HG02588 (cell line): ENCODE results near the gene SYVN1.

Experiments used
- ATAC-seq: cut with Tn5 transposase; IDR thresholded peaks from one replicate; pipeline ENCODE4 v1.9.1; 2021; ENCODE audit warnings: mild to moderate bottlenecking, moderate library complexity; ENCODE audit not compliant: unreplicated experiment

SYVN1 gene

DNA sequence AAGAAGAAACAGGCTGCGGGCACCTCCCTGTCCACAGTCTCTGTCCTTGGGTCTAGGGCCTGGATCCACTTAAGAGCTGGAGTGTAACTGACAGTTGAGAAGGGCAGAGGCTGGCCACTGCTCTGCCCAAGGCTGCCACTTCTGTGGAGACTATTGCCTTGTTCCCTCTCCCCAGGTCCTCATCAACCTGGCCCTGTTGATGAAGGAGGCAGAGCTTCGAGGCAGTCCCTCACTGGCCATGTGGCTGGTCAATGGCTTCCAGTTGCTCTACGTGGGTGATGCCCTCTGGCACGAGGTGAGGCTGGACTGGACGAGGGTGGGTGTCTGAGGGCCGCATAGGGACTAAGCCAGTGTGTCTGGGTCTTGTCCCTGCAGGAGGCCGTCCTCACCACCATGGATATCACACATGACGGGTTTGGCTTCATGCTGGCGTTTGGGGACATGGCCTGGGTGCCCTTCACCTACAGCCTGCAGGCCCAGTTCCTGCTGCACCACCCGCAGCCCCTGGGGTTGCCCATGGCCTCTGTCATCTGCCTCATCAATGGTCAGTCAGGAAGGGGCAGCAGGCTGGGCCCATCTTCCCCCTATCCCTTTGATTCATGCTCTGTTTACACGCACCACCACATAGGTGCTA is 19.7 kb downstream of the SYVN1 start:
- ATAC-seq, result no peak

DNA sequence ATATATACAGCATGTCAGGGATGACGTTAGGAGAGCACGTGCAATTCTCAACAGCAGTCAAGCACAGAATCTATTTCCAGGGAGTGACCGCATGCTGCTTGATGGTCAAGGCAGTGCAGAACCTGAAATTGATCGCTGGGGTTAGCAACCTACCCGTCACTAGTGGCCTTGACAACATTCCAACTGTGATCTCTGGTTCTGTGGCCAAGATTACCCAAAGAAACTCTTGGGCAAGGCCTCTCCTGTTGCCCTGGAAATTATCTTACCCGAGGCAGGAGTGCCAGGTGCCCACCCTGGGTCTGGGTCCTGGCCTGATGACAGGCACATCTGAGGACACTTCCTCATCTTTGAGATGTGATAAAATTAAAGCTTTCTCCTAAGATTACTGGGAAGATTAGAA is 20.5 kb downstream of the SYVN1 start:
- no peak for ATAC-seq

DNA sequence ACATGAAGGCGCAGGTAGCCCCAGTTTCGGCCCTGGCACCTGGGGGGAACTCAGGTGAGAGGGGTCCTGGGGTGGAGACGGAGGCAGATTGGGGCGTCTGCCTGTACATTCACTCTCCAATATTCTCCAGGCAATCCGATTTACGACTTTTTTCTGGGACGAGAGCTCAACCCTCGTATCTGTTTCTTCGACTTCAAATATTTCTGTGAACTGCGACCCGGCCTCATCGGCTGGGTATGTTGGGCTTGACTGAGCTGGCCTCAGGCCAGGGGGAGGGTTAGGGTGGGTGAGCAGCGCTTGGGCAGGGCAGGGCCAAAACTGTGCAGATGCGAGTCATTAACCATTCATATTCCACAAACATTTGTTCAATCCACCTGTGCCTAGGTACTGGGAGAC is 21.0 kb downstream of the SYVN1 start:
- ATAC-seq, result no peak

DNA sequence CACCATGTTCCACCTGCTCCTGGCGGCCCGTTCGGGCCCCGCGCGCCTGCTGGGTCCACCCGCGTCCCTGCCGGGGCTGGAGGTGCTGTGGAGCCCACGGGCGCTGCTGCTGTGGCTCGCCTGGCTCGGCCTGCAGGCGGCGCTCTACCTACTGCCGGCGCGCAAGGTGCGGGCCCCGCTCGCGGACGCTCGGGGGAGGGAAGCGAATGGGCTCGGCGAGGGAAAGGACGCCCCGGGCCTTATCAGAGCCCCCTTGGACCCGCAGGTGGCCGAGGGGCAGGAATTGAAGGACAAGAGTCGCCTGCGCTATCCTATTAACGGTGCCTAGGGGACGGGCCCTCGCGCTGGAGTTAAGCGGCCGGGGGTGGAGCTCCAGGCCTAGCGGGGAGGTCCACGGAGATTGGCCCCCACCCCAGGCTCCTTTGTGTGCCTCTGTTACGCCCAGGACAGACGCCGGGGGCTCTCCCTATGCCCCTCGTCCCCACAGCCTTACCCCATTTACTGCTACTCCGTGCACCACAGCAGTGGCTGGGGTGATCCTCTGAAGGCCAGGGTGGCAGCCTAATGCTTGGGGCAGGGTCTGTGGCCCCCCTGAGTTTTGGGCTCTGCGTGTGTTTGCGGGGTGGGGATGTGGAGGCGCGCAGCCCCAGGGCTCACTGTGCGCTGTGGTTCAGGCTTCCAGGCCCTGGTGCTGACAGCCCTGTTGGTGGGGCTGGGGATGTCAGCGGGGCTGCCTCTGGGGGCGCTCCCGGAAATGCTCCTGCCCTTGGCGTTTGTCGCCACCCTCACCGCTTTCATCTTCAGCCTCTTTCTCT is 21.6 kb downstream of the SYVN1 start:
- ATAC-seq, result no peak

DNA sequence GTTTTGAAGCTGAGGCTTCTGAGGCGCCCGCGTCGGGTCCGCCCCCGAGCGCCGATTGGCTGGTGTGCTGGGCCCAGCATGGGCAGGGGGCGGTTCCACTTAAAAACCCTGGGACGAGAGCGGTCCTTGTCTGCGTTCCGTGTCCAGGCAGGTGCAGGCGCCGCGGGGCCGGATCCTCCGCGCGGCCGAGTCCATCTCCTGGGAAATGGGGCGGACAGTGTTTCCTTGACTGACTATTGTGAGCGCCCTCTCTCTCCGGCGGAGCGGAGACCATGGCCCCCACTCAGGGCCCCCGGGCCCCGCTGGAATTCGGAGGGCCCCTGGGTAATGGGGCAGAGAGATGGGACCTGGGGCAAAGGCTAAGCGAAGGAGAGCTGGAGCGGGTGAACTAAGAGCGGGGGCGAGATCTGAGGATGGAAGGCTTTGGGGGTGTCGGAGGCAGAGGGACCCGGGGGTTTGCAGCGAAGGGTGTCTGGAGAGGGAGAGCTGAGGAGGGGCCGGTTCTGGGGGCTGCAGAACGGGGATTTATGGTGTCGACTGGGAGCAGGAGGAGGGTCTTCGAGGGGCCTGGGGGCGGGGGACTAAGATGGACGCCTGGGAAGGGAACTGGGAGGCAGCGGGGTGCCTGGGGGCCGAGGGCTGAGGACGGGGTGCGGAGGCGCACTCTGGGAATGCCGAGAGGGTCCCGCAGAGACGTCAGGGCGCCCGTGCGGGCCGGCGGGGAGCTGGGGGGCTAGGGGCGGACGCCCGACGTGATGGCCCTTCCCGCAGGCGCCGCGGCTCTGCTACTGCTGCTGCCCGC is 22.4 kb downstream of the SYVN1 start, which contains the start of gene TM7SF2:
TM7SF2 (plus strand) TSS at position 129 of the 802 bp plus-strand sequence; CDS start at position 273, 144 bp downstream.
- peak; percentile 50 for ATAC-seq

DNA sequence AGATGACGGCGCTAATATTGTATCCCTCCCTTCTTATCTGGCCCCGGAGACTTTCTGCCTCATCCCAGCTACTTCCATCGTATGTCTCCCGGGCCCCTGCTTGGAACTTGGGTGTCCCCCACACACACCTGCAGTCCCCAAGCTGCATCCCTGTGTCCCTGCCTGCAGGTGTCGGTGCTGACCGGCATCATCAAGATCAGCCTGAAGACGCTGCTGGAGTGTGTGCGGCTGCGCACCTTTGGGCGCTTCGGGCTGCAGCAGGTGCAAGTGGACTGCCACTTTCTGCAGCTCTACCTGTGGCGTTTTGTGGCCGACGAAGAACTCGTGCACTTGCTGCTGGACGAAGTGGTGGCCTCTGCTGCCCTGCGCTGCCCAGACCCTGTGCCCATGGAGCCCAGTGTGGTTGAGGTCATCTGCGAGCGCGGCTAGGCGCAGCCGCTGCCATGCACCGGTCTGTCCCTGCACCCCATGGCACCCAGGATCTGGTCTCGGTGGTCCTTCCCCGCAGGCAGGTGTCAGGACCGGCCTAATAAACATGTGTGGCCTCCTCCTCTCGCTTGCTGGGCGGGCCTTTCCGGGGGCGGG is 23.1 kb downstream of the SYVN1 start:
- ATAC-seq, result no peak

DNA sequence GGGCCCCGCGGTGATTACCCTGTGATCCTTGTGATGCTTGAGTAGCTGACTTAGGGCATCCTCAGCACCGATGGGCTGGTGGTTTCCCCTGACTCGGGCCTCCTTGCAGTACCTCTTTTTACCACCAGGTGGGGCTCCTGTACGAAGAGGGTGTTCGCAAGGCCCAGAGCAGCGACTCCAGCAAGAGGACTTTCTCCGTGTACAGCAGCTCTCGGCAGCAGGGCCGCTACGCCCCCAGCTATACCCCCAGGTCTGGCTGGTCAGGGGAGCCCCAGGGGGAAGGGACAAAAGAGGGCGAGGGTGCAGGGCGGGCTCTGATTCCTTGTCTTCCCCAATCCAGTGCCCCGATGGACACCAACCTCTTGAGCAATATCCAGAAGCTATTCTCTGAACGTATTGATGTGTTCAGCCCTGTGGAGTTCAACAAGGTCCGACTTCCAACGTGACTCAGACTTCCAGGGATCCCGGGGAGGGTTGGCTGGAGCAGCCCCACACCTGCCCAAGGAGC is 23.9 kb downstream of the SYVN1 start:
- no peak for ATAC-seq

DNA sequence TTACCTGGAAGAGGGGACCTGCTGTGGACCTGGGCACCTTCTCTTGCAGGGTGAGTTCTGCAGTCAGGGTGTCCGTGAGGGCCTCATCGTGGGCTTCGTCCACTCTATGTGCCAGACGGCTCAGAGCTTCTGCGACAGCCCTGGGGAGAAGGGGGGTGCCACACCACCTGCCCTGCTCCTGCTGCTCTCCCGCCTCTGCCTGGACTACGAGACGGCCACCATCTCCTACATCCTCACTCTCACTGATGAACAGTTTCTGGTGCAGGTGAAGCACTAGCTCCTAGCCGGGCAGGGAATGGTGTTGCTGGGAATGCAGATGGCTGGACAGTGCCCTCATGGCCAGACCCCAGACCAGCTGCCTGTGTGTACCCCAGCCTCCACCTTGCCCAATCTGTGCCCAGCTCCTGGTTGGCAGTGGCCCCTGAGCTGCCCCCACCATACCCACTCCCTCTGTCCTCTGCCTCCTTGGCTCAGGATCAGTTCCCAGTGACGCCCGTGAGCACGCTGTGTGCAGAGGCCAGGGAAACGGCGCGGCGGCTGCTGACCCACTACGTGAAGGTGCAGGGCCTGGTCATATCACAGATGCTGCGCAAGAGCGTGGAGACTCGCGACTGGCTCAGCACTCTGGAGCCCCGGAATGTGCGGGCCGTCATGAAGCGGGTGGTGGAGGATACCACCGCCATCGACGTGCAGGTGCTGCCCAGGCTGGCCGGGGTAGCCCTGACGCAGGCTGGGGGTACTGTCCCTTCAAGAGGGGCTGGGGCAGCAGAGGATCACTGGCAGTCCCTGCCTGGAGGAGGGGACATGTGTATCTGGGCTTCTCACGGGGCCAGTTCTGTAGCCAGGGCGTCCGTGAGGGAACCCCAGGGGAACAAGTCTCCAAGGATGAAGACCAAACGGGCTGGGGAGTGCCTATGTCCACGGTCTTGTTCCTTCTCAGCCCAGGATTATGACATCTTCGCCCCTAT is 24.8 kb downstream of the SYVN1 start:
- ATAC-seq, result no peak

DNA sequence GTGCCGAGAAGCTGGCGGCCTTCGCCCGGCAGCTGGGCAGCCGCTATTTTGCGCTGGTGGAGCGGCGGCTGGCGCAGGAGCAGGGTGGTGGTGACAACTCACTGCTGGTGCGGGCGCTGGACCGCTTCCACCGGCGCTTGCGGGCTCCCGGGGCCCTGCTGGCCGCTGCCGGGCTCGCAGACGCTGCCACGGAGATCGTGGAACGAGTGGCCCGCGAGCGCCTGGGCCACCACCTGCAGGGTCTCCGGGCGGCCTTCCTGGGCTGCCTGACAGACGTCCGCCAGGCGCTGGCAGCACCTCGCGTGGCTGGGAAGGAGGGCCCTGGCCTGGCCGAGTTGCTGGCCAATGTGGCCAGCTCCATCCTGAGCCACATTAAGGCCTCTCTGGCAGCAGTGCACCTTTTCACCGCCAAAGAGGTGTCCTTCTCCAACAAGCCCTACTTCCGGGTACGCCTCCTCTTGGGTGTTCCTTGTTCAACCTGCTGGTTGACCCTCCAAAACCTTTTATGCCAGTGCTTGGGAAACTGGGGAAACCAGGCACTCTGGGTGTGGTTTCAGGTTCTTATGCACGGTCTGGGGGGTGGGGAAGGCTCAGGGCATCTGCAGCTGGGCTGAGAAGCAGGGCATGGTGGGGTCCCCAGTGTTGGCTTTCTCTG is 25.7 kb downstream of the SYVN1 start:
- ATAC-seq, result no peak

DNA sequence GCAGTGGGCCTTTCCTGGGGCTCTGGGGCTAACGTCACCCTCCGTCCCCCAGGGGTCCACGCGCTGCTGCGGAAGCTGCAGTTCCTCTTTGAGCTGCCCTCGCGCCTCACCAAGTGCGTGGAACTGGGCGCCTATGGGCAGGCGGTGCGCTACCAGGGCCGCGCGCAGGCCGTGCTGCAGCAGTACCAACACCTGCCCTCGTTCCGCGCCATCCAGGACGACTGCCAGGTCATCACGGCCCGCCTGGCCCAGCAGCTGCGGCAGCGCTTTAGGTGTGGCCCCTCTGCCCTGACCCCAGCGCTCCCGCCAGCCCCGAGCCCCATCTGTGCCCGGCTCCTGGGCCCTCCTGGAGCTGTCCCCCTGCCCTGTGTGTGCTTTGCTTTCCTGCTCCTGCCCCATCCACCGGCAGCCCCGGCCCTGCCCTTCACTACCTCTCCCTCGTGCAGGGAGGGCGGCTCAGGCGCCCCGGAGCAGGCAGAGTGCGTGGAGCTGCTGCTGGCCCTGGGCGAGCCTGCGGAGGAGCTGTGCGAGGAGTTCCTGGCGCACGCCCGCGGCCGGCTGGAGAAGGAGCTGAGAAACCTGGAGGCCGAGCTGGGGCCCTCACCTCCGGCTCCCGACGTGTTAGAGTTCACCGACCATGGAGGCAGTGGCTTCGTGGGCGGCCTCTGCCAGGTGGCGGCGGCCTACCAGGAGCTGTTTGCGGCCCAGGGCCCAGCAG is 26.4 kb downstream of the SYVN1 start:
- no peak for ATAC-seq

DNA sequence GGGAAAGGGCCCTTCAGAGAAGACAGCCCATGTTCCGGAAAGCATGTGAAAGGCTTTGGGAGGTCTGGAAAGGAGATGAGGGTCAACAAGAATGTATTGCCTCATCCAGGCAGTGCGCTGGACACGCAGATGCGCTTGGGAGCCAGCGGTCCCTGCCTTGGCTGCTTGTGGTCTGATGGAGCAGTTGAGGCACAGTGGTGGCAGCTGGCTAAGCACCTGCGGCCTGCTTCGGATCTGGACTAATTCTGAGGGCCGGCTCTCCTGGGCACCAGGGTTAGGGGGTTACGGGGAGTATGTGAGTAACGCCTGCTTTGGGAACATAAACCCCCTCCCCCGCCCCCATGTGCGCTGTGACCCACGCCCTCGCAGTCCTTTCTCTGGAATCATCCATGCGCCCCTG is 27.2 kb downstream of the SYVN1 start:
- no peak for ATAC-seq

DNA sequence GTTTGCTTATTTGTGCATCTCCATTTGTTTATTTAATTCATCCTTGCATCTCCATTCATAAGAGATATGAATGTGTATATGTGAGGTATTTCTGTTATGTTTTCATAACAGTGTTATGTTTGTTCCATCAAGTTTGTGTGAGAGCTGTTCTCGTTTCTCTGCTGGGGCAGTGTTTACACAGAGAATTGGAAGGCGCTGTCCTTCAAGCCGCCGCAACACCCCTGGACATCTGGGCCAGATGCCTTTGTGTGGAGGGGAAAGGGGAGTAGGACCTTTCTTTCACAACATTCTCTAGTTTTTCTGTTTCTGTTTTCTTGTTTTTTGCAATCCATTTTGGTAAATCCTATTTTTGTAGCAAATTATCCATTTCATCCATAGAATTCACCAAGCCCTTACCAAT is 29.7 kb downstream of the SYVN1 start:
- no peak for ATAC-seq

DNA sequence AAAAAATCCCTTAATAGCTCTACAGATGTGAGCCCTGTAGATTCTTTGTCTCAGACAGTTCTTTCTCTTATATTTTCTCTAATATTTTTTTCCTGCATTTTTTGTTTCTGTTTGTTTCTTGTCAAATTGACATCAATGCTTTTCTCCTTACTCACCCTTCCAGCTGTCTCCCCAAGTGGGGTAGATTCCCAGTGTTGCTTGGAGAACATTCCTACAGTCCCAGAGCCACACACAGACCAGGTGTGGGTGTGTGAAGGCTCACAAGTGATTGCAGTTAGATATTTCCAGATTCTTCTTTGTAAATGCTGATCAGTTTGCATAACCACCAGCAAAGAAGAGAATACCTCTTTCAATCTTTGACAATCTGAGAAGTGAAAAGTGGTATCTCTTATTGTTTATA is 30.8 kb downstream of the SYVN1 start:
- ATAC-seq, result no peak

DNA sequence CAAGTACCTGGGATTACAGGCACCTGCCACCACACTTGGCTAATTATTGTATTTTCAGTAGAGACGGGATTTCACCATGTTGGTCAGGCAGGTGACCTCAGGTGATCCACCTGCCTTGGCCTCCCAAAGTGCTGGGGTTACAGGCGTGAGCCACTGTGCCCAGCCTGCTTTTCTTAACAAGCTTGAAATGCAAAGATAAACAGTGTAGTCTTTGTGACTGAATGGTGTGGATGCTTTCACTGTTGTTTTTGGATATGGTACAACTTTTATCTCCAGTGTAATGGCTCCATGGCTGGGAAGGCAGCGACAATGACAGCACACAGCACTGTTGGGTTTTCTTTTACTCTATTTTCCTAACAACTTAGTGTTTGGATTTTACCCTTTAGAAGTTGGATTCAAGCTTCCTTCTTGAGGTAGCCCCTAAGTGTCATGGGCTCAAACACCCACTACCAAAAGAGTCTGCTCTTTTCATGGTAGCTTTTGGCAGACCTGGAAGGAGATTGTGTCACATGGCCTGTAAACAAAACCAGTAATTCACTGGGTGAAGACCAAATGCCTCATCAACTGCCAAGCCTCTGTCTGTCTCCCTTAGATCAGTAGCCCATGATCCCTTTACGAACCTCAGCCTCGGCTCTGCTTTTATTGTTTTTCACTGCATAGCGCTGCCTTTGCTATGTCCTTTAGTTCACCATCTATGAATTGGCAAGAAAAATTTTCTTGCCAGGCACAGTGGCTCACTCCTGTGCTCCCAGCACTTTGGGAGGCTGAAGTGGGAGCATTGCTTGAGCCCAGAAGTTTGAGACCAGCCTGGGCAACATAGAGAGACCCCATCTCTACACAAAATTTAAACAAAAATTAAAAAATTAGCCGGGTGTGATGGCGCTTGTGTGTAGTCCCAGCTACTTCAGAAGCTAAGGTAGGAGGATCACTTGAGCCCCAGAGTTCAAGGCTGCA is 31.9 kb downstream of the SYVN1 start:
- ATAC-seq, result no peak

DNA sequence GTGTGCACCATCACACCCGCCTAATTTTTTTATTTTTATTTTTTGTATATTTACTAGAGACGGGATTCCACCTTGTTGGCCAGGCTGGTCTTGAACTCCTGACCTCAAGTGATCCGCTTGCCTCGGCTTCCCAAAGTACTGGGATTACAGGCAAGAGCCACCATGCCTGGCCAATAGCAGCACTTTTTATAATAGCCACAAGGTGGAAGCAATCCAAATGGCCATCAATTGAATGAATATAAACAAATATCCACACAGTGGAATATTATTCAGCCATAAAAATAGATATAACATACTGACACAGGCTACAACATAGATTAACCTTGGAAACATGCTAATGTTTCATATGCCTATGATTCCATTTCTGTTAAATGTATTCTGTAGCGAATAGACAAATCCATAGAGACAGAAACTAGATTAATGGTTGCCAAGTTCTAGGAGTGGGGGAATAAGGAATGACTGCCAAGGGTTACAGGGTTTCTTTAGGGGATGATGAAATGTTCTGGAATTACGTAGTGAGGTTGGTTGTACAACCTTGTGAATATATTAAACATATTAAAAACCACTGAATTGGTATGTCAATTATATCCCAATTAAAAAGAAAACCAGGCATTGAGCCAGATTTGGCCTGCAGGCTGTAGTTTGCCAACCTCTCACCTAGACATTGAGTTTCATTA is 33.5 kb downstream of the SYVN1 start:
- ATAC-seq, result no peak

DNA sequence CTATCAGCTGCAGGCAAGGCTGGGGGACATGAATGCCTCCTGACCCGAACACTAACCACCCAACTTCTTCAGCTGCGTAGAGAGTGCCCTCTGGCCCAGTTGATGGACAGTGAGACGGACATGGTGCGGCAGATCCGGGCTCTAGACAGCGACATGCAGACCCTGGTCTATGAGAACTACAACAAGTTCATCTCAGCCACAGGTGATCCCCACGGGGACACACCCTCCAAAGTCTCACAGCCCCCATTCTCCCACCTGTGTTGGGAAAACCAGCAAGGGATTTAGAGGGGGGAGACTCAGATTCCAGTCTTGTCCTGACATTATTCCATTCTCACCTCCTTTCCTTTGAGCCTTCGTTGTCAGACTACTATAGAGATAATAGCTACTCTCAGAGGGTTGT is 37.4 kb downstream of the SYVN1 start:
- ATAC-seq, result no peak
